MCF 10A (cell line): ENCODE measurements around the gene BANP. TPM values are rescaled to one million over a fixed set of nuclear protein-coding genes. Genes with fewer than 3 reads are reported as not detected.
"Not testable (repeated sequence)": the region's sequence is repeated elsewhere in the genome, so short reads cannot be mapped to it uniquely, and the experiment has no call there.

Source experiments
- BruUV-seq: library from RNA; stranded (reverse); fragments of 400-500 nt; replicated peaks from 2 replicates; lab custom pipeline; 2021; lab: Mats Ljungman, UMichigan
- CTCF ChIA-PET: fragments of 300-600 bp; sonication (Branson Sonifier 250); formaldehyde crosslinking; extraction: SDS; loops from one replicate; lab custom pipeline; 2021; ENCODE audit warnings: antibody characterized with exemption, inconsistent platforms; lab: Yijun Ruan, JAX
- POLR2A ChIA-PET: fragments of 300-600, 350-650 bp; sonication (Branson Sonifier 250); formaldehyde crosslinking; extraction: SDS; loops from one replicate; lab custom pipeline; 2020; ENCODE audit warnings: antibody characterized with exemption, inconsistent platforms; lab: Yijun Ruan, JAX
- DNase-seq: peaks from one replicate; pipeline ENCODE4 v3.0.0-alpha.2; 2018; ENCODE audit not compliant: unreplicated experiment
- H3K27ac Mint-ChIP-seq: one replicate; pipeline ENCODE4 v1.8.0; 2022; ENCODE audit warnings: mild to moderate bottlenecking, low read depth, mixed read lengths; ENCODE audit not compliant: unreplicated experiment
- H3K27me3 Mint-ChIP-seq: one replicate; pipeline ENCODE4 v1.8.0; 2022; ENCODE audit warnings: mixed read lengths; ENCODE audit not compliant: insufficient read depth, unreplicated experiment
- H3K36me3 Mint-ChIP-seq: one replicate; pipeline ENCODE4 v1.8.0; 2022; ENCODE audit warnings: mild to moderate bottlenecking, moderate library complexity, mixed read lengths; ENCODE audit not compliant: insufficient read depth, unreplicated experiment
- H3K4me1 Mint-ChIP-seq: one replicate; pipeline ENCODE4 v1.8.0; 2022; ENCODE audit warnings: mixed read lengths; ENCODE audit not compliant: insufficient read depth, unreplicated experiment
- H3K4me3 Mint-ChIP-seq: one replicate; pipeline ENCODE4 v1.8.0; 2022; ENCODE audit warnings: mild to moderate bottlenecking, moderate library complexity, mixed read lengths; ENCODE audit not compliant: unreplicated experiment
- H3K9me3 Mint-ChIP-seq: one replicate; pipeline ENCODE4 v1.8.0; 2022; ENCODE audit warnings: mixed read lengths; ENCODE audit not compliant: unreplicated experiment
- CTCF ChIP-seq: fragments of 200-600 bp; IDR thresholded peaks from one replicate; pipeline ENCODE4 v1.8.0; 2022; ENCODE audit warnings: antibody characterized with exemption, mild to moderate bottlenecking; ENCODE audit not compliant: unreplicated experiment
- intact Hi-C: fragments of 100-400 bp; cut with micrococcal nuclease; formaldehyde crosslinking; loops from 2 replicates; pipeline ENCODE4 v1.14.1; 2022
- total RNA-seq: library from RNA; stranded (reverse); gene quantifications from 2 replicates; pipeline ENCODE4 v1.2.3, GENCODE V29; 2022

BANP gene
- total RNA-seq, 1 experiment from 2014 or later, result 38.2 TPM

- no peaks in the 10 kb centered on the region for H3K9me3 Mint-ChIP-seq
- no peak for DNase-seq
- no TSS peak for BruUV-seq
- H3K36me3 Mint-ChIP-seq, result no peaks in the 10 kb centered on the region
- no peak overlapping the region for H3K27ac Mint-ChIP-seq
- POLR2A ChIA-PET, result no interaction called here
- intact Hi-C loops, result no loop called here
- no peaks in the 10 kb centered on the region for H3K27me3 Mint-ChIP-seq
- no peak for TF ChIP-seq CTCF
- no peak overlapping the region for H3K4me3 Mint-ChIP-seq
- H3K4me1 Mint-ChIP-seq, result no peaks in the 10 kb centered on the region
- CTCF ChIA-PET, result no interaction called here
These were observed 88.4 kb downstream of the BANP start for GRCh38 chr16:88039591-88039990.

- POLR2A ChIA-PET, H3K4me1 Mint-ChIP-seq, H3K4me3 Mint-ChIP-seq, intact Hi-C loops, H3K27me3 Mint-ChIP-seq, DNase-seq, H3K36me3 Mint-ChIP-seq, H3K27ac Mint-ChIP-seq, H3K9me3 Mint-ChIP-seq, CTCF ChIA-PET, BruUV-seq: not testable (repeated sequence)
These were observed 89.1 kb downstream of the BANP start for GRCh38 chr16:88040196-88040876.

GRCh38 chr16:88040877-88041244 is 89.6 kb downstream of the BANP start:
- BruUV-seq, intact Hi-C loops, H3K4me3 Mint-ChIP-seq, DNase-seq, H3K36me3 Mint-ChIP-seq, H3K9me3 Mint-ChIP-seq, H3K27me3 Mint-ChIP-seq, H3K27ac Mint-ChIP-seq, H3K4me1 Mint-ChIP-seq, POLR2A ChIA-PET, CTCF ChIA-PET: not testable (repeated sequence)

GRCh38 chr16:88041506-88041905 is 90.3 kb downstream of the BANP start:
- H3K4me1 Mint-ChIP-seq, DNase-seq, BruUV-seq, H3K9me3 Mint-ChIP-seq, intact Hi-C loops, H3K27me3 Mint-ChIP-seq, POLR2A ChIA-PET, H3K36me3 Mint-ChIP-seq, H3K27ac Mint-ChIP-seq, CTCF ChIA-PET, H3K4me3 Mint-ChIP-seq: not testable (repeated sequence)

- H3K9me3 Mint-ChIP-seq, intact Hi-C loops, H3K4me3 Mint-ChIP-seq, H3K4me1 Mint-ChIP-seq, BruUV-seq, POLR2A ChIA-PET, H3K36me3 Mint-ChIP-seq, H3K27me3 Mint-ChIP-seq, CTCF ChIA-PET, H3K27ac Mint-ChIP-seq, DNase-seq: not testable (repeated sequence)
These were observed 90.8 kb downstream of the BANP start for GRCh38 chr16:88041986-88042562.

GRCh38 chr16:88043208-88043910 is 92.1 kb downstream of the BANP start:
- intact Hi-C loops, BruUV-seq, H3K27me3 Mint-ChIP-seq, CTCF ChIA-PET, POLR2A ChIA-PET, H3K4me3 Mint-ChIP-seq, DNase-seq, H3K27ac Mint-ChIP-seq, H3K4me1 Mint-ChIP-seq, H3K9me3 Mint-ChIP-seq, H3K36me3 Mint-ChIP-seq: not testable (repeated sequence)

- H3K27ac Mint-ChIP-seq, DNase-seq, H3K4me3 Mint-ChIP-seq, H3K36me3 Mint-ChIP-seq, H3K4me1 Mint-ChIP-seq, H3K27me3 Mint-ChIP-seq, BruUV-seq, intact Hi-C loops, H3K9me3 Mint-ChIP-seq, POLR2A ChIA-PET, CTCF ChIA-PET: not testable (repeated sequence)
These were observed 92.9 kb downstream of the BANP start for GRCh38 chr16:88044121-88044581.

GRCh38 chr16:88045361-88045760 is 94.1 kb downstream of the BANP start:
- DNase-seq, H3K4me3 Mint-ChIP-seq, POLR2A ChIA-PET, H3K27ac Mint-ChIP-seq, BruUV-seq, H3K9me3 Mint-ChIP-seq, intact Hi-C loops, H3K27me3 Mint-ChIP-seq, H3K4me1 Mint-ChIP-seq, H3K36me3 Mint-ChIP-seq: not testable (repeated sequence)
- CTCF ChIA-PET, result interaction anchor here (0.6 kb wide), 1 partner anchor 517 kb away, joined by 3 read pairs; no protein-coding TSS in a partner anchor
